Measurements from ENCODE around the gene CRADD. TPM values are rescaled to one million over a fixed set of nuclear protein-coding genes. Genes with fewer than 3 reads are reported as not detected.
"Not testable (repeated sequence)": the region's sequence is repeated elsewhere in the genome, so short reads cannot be mapped to it uniquely, and the experiment has no call there.

Gene CRADD
- total RNA-seq, 2 experiments from 2014 or later, result 5.8 to 9.2 TPM

- Mint-ChIP-seq H3K4me1 (ENCODE audit: low read depth) (no peaks in the 10 kb centered on the region), H3K4me3 (no peak overlapping the region), H3K9me3 (no peaks in the 10 kb centered on the region), H3K36me3 (ENCODE audit: low read depth) (no peaks in the 10 kb centered on the region), H3K27me3 (peaks cover 36% of the 10 kb centered on the region), H3K27ac (no peak overlapping the region)
- H3K36me3 ChIP-seq (ENCODE audit: insufficient read depth, low read length), result no peaks in the 10 kb centered on the region
- TF ChIP-seq CTCF (IDR thresholded peaks at IDR 0.05), result no peak
- intact Hi-C loops (cut with DNase I, micrococcal nuclease), result no loop called here
- no peak overlapping the region for H3K4me3 ChIP-seq (ENCODE audit: low read length)
- POLR2A ChIA-PET, result no interaction called here
- H3K9me3 ChIP-seq (ENCODE audit: control insufficient read depth in 1 of 2, insufficient read depth in 1 of 2, low read length in 2 of 2), result no peaks in the 10 kb centered on the region
- peaks cover 0 to 2% of the 10 kb centered on the region in 2 experiments for H3K27me3 ChIP-seq (ENCODE audit: control insufficient read depth in 1 of 2, insufficient read depth in 2 of 2, low read length in 2 of 2)
- no peak overlapping the region for H3K27ac ChIP-seq (ENCODE audit: low read depth in 1 of 2, low read length in 2 of 2)
- H3K4me1 ChIP-seq (ENCODE audit: insufficient read depth, low read length), result no peaks in the 10 kb centered on the region
- ATAC-seq (ENCODE audit: poor library complexity) (no peak), DNase-seq (no peak)
- CTCF ChIA-PET, result no interaction called here
Observed at GRCh38 chr12:93639406-93639805, 37.8 kb upstream of the CRADD start.

- H3K4me3 Mint-ChIP-seq; H3K27me3 ChIP-seq (ENCODE audit: control insufficient read depth in 1 of 2, insufficient read depth in 2 of 2, low read length in 2 of 2); H3K9me3 ChIP-seq (ENCODE audit: control insufficient read depth in 1 of 2, insufficient read depth in 1 of 2, low read length in 2 of 2); POLR2A ChIA-PET; H3K4me1 ChIP-seq (ENCODE audit: insufficient read depth, low read length); H3K36me3 ChIP-seq (ENCODE audit: insufficient read depth, low read length); H3K4me1 Mint-ChIP-seq (ENCODE audit: low read depth); H3K4me3 ChIP-seq (ENCODE audit: low read length); H3K36me3 Mint-ChIP-seq (ENCODE audit: low read depth); H3K27ac ChIP-seq (ENCODE audit: low read depth in 1 of 2, low read length in 2 of 2); intact Hi-C loops (cut with DNase I, micrococcal nuclease); H3K9me3 Mint-ChIP-seq; CTCF ChIA-PET; H3K27ac Mint-ChIP-seq; DNase-seq: not testable (repeated sequence)
- H3K27me3 Mint-ChIP-seq, result peaks cover 36% of the 10 kb centered on the region
- peak; percentile 43 for ATAC-seq (ENCODE audit: poor library complexity)
Observed at GRCh38 chr12:93641380-93641779, 35.8 kb upstream of the CRADD start.

- Histone ChIP-seq H3K9me3 (ENCODE audit: control insufficient read depth in 1 of 2, insufficient read depth in 1 of 2, low read length in 2 of 2) (no peaks in the 10 kb centered on the region), H3K36me3 (ENCODE audit: insufficient read depth, low read length) (no peaks in the 10 kb centered on the region), H3K4me1 (ENCODE audit: insufficient read depth, low read length) (no peaks in the 10 kb centered on the region), H3K27me3 (ENCODE audit: control insufficient read depth in 1 of 2, insufficient read depth in 2 of 2, low read length in 2 of 2) (peaks cover 0 to 2% of the 10 kb centered on the region in 2 experiments), H3K4me3 (ENCODE audit: low read length) (no peak overlapping the region), H3K27ac (ENCODE audit: low read depth in 1 of 2, low read length in 2 of 2) (no peak overlapping the region)
- POLR2A ChIA-PET, result no interaction called here
- H3K27ac Mint-ChIP-seq, result no peak overlapping the region
- peaks cover 29% of the 10 kb centered on the region for H3K27me3 Mint-ChIP-seq
- DNase-seq (no peak), ATAC-seq (ENCODE audit: poor library complexity) (no peak)
- H3K4me3 Mint-ChIP-seq, result no peak overlapping the region
- TF ChIP-seq CTCF (IDR thresholded peaks at IDR 0.05), result no peak
- CTCF ChIA-PET, result no interaction called here
- H3K4me1 Mint-ChIP-seq (ENCODE audit: low read depth), result no peaks in the 10 kb centered on the region
- intact Hi-C loops (cut with DNase I, micrococcal nuclease), result no loop called here
- no peaks in the 10 kb centered on the region for H3K36me3 Mint-ChIP-seq (ENCODE audit: low read depth)
- no peaks in the 10 kb centered on the region for H3K9me3 Mint-ChIP-seq
Observed at GRCh38 chr12:93642751-93643150, 34.4 kb upstream of the CRADD start.

GRCh38 chr12:93645702-93646101, 31.5 kb upstream of the CRADD start:
- CTCF ChIA-PET, result no interaction called here
- H3K27ac Mint-ChIP-seq, result no peak overlapping the region
- ATAC-seq (ENCODE audit: poor library complexity) (no peak), DNase-seq (no peak)
- no peaks in the 10 kb centered on the region for H3K36me3 Mint-ChIP-seq (ENCODE audit: low read depth)
- no peaks in the 10 kb centered on the region for H3K27me3 ChIP-seq (ENCODE audit: control insufficient read depth in 1 of 2, insufficient read depth in 2 of 2, low read length in 2 of 2)
- H3K9me3 ChIP-seq (ENCODE audit: control insufficient read depth in 1 of 2, insufficient read depth in 1 of 2, low read length in 2 of 2), result no peaks in the 10 kb centered on the region
- no peaks in the 10 kb centered on the region for H3K9me3 Mint-ChIP-seq
- H3K4me3 Mint-ChIP-seq, result no peak overlapping the region
- no peak overlapping the region for H3K4me3 ChIP-seq (ENCODE audit: low read length)
- H3K4me1 Mint-ChIP-seq (ENCODE audit: low read depth), result no peaks in the 10 kb centered on the region
- no peak overlapping the region for H3K27ac ChIP-seq (ENCODE audit: low read depth in 1 of 2, low read length in 2 of 2)
- intact Hi-C loops (cut with DNase I, micrococcal nuclease), result no loop called here
- H3K4me1 ChIP-seq (ENCODE audit: insufficient read depth, low read length), result no peaks in the 10 kb centered on the region
- no peak for TF ChIP-seq CTCF (IDR thresholded peaks at IDR 0.05)
- H3K36me3 ChIP-seq (ENCODE audit: insufficient read depth, low read length), result no peaks in the 10 kb centered on the region
- POLR2A ChIA-PET, result no interaction called here
- H3K27me3 Mint-ChIP-seq, result peaks cover 14% of the 10 kb centered on the region

Measured in CD4-positive, alpha-beta T cell (primary cell).